Endothelial cell of umbilical vein (primary cell): ENCODE data around the gene SPRYD7. TPM values are rescaled to one million over a fixed set of nuclear protein-coding genes. Genes with fewer than 3 reads are reported as not detected.

Experiments used
- BruUV-seq: library from RNA; stranded (reverse); fragments of 400-500 nt; replicated peaks from 2 replicates; lab custom pipeline; 2021; lab: Mats Ljungman, UMichigan
- CTCF ChIA-PET: fragments of 300-600, 350-600 bp; sonication (Branson Sonifier 250); formaldehyde crosslinking; loops from one replicate; lab custom pipeline; 2021; ENCODE audit warnings: antibody characterized with exemption, inconsistent platforms; lab: Charles Lee
- POLR2A ChIA-PET: fragments of 300-600, 350-600 bp; sonication (Branson Sonifier 250); formaldehyde crosslinking; loops from one replicate; lab custom pipeline; 2021; ENCODE audit warnings: antibody characterized with exemption, inconsistent platforms; lab: Charles Lee
- DNase-seq: peaks from one replicate; pipeline ENCODE4 v3.0.0-alpha.2; 2011; ENCODE audit warnings: low read depth, low spot score
- FAIRE-seq: peaks from 2 replicates; lab custom pipeline; 2011; peaks lifted over from hg19 to GRCh38; lab: Jason Lieb, UNC
- H2AFZ ChIP-seq: 2 replicates; pipeline ENCODE4 v1.6.0; 2012; ENCODE audit warnings: low read depth, low read length, control low read depth, inconsistent platforms
- H3K27ac ChIP-seq: 2 replicates; pipeline ENCODE4 v1.5.1; 2011; ENCODE audit warnings: low read depth, mild to moderate bottlenecking, control low read depth, low read length, moderate library complexity; ENCODE audit not compliant: insufficient read depth
- H3K27me3 ChIP-seq, 2 experiments: 2 replicates each; pipeline versions ENCODE4 v1.6.0 to v1.6.1; 2011; ENCODE audit warnings: low read length in 2 of 2, mixed read lengths in 1 of 2; ENCODE audit not compliant: control insufficient read depth in 2 of 2, insufficient read depth in 2 of 2
- H3K36me3 ChIP-seq, 2 experiments: 2 replicates in 1 of 2; 3 replicates in 1 of 2; pipeline ENCODE4 v1.5.1; 2011; ENCODE audit warnings: low read length in 2 of 2, mild to moderate bottlenecking in 1 of 2, moderate library complexity in 1 of 2; ENCODE audit not compliant: control insufficient read depth in 2 of 2, insufficient read depth in 2 of 2; ENCODE audit errors: extremely low read depth in 1 of 2
- H3K4me1 ChIP-seq: 3 replicates; pipeline ENCODE4 v1.5.1; 2011; ENCODE audit warnings: mild to moderate bottlenecking, low read length; ENCODE audit not compliant: control insufficient read depth, insufficient read depth; ENCODE audit errors: extremely low read depth
- H3K4me2 ChIP-seq: 2 replicates; pipeline ENCODE4 v1.6.1; 2011; ENCODE audit warnings: low read length, control low read depth, mixed read lengths; ENCODE audit not compliant: insufficient read depth
- H3K4me3 ChIP-seq, 3 experiments: fragments of 200-600 bp in 1 of 3; sonication (generic), shearing (Covaris generic) in 1 of 3; replicated peaks in 1 of 3; 2 replicates each; pipeline ENCODE4 v1.5.1; 2011 to 2016; ENCODE audit warnings: control low read depth in 3 of 3, low read length in 3 of 3, mild to moderate bottlenecking in 2 of 3, inconsistent platforms in 1 of 3, low read depth in 1 of 3, moderate library complexity in 1 of 3; ENCODE audit not compliant: insufficient read depth in 1 of 3
- H3K79me2 ChIP-seq: 2 replicates; pipeline ENCODE4 v1.6.0; 2012; ENCODE audit warnings: low read length, inconsistent platforms; ENCODE audit not compliant: control insufficient read depth, insufficient read depth
- H3K9ac ChIP-seq: replicated peaks from 2 replicates; pipeline ENCODE3; 2011; ENCODE audit warnings: low read length, control low read depth; ENCODE audit not compliant: insufficient read depth; ENCODE audit errors: extremely low read depth
- H3K9me1 ChIP-seq: replicated peaks from 3 replicates; pipeline ENCODE4 v1.6.0; 2011; ENCODE audit warnings: mild to moderate bottlenecking, low read length; ENCODE audit not compliant: control insufficient read depth, insufficient read depth; ENCODE audit errors: extremely low read depth
- H3K9me3 ChIP-seq: replicated peaks from 2 replicates; pipeline ENCODE4 v1.5.1; 2012; ENCODE audit warnings: low read length, inconsistent platforms; ENCODE audit not compliant: control insufficient read depth, insufficient read depth
- H4K20me1 ChIP-seq: replicated peaks from 2 replicates; pipeline ENCODE3; 2011; ENCODE audit warnings: mild to moderate bottlenecking, low read length; ENCODE audit not compliant: control insufficient read depth, insufficient read depth; ENCODE audit errors: extremely low read depth
- CTCF ChIP-seq, 2 donors: IDR thresholded peaks; 1 replicate in 1 of 2; 2 replicates in 1 of 2; pipeline ENCODE4 v1.5.1; 2011; ENCODE audit warnings: low read length in 2 of 2, mild to moderate bottlenecking in 2 of 2, moderate library complexity in 2 of 2, control low read depth in 1 of 2, inconsistent platforms in 1 of 2, low read depth in 1 of 2; ENCODE audit not compliant: insufficient read depth in 1 of 2; ENCODE audit errors: extremely low read depth in 1 of 2
- EZH2 ChIP-seq: IDR thresholded peaks from 2 replicates; pipeline ENCODE4 v1.6.1; 2012; ENCODE audit warnings: borderline replicate concordance, low read depth, mild to moderate bottlenecking, moderate library complexity, low read length, inconsistent platforms; ENCODE audit not compliant: severe bottlenecking
- FOS ChIP-seq: IDR thresholded peaks from 2 replicates; pipeline ENCODE4 v1.6.1; 2011; ENCODE audit warnings: mild to moderate bottlenecking, low read length, moderate library complexity, borderline replicate concordance; ENCODE audit not compliant: insufficient read depth
- GATA2 ChIP-seq: IDR thresholded peaks from 2 replicates; pipeline ENCODE4 v1.7.0; 2011; ENCODE audit warnings: low read depth, mild to moderate bottlenecking, moderate library complexity, mixed read lengths, low read length; ENCODE audit not compliant: insufficient read length, insufficient read depth
- JUN ChIP-seq: IDR thresholded peaks from 2 replicates; pipeline ENCODE4 v1.6.1; 2011; ENCODE audit warnings: borderline replicate concordance, low read depth; ENCODE audit not compliant: insufficient read length, insufficient read depth
- MAX ChIP-seq: IDR thresholded peaks from 2 replicates; pipeline ENCODE4 v1.6.1; 2011; ENCODE audit not compliant: insufficient read depth, insufficient read length
- MYC ChIP-seq: IDR thresholded peaks from one replicate; pipeline ENCODE4 v1.6.1; 2011; ENCODE audit warnings: mild to moderate bottlenecking, low read depth, low read length
- POLR2A ChIP-seq: IDR thresholded peaks from 2 replicates; pipeline ENCODE4 v1.6.1; 2012; ENCODE audit warnings: low read depth, mild to moderate bottlenecking, control low read depth, low read length
- POLR2AphosphoS5 ChIP-seq: IDR thresholded peaks from 2 replicates; pipeline ENCODE4 v1.6.1; 2012; ENCODE audit warnings: low read depth, mild to moderate bottlenecking, control low read depth, low read length, moderate library complexity; ENCODE audit not compliant: insufficient read depth
- dilution Hi-C: fragments of 300-500 bp; cut with MboI; formaldehyde crosslinking; loops from one replicate; pipeline ENCODE4 v1.15.0; 2019; ENCODE audit warnings: low sequenced_read_pairs; ENCODE audit not compliant: extremely low pct_ligation_motif_present
- intact Hi-C: fragments of 100-400 bp; cut with micrococcal nuclease; formaldehyde crosslinking; loops from one replicate; pipeline ENCODE4 v1.10.0; 2022
- polyA plus RNA-seq, 4 experiments: library from polyadenylated mRNA; depleted of rRNA in 3 of 4; stranded (reverse) in 3 of 4; unstranded in 1 of 4; fragments of >200 nt; gene quantifications; 2 replicates each; pipeline versions ENCODE4 v1.2.1 to v1.2.3, GENCODE V29; 2011 to 2012; ENCODE audit warnings: missing spikeins in 1 of 4
- total RNA-seq: library from RNA; stranded (reverse); gene quantifications from 2 replicates; pipeline ENCODE4 v1.2.3, GENCODE V29; 2021

SPRYD7 gene
- total and polyA plus RNA-seq, 2 donors (not counting 3 experiments of a cell fraction or from before 2014, with no cell fraction given) = 2.9 to 7.5 TPM

- Histone ChIP-seq H4K20me1 (no peaks in the 10 kb centered on the region), H3K79me2 (no peaks in the 10 kb centered on the region), H2AFZ (no peak overlapping the region), H3K9me1 (no peaks in the 10 kb centered on the region), H3K9me3 (no peaks in the 10 kb centered on the region), H3K9ac (no peak overlapping the region), H3K4me2 (no peak overlapping the region), H3K4me3 (no peak overlapping the region), H3K4me1 (no peaks in the 10 kb centered on the region), H3K27me3 (no peaks in the 10 kb centered on the region), H3K36me3 (no peaks in the 10 kb centered on the region), H3K27ac (no peak overlapping the region)
- intact Hi-C loops = no loop called here
- dilution Hi-C loops = no loop called here
- CTCF ChIA-PET = interaction anchor here (0.7 to 5.5 kb wide), 5 partner anchors 17 to 933 kb away, joined by 3 to 96 read pairs (median 3); partner anchors contain the start of genes SPRYD7 and TRIM13
- FAIRE-seq (no peak), DNase-seq (no peak)
- no TSS peak for BruUV-seq
- POLR2A ChIA-PET = no interaction called here
- TF ChIP-seq JUN = no peak
- TF ChIP-seq POLR2AphosphoS5 = no peak
- no peak for TF ChIP-seq MYC
- TF ChIP-seq FOS = peak; percentile 13
- no peak for TF ChIP-seq EZH2
Measured at GRCh38 chr13:49980266-49980665, 44.1 kb upstream of the SPRYD7 start.

GRCh38 chr13:49977992-49978391, 41.9 kb upstream of the SPRYD7 start:
- H4K20me1 ChIP-seq = no peaks in the 10 kb centered on the region
- no peak for FAIRE-seq
- no peak overlapping the region for H3K4me3 ChIP-seq
- TF ChIP-seq FOS = no peak
- no peak for TF ChIP-seq MAX
- TF ChIP-seq POLR2A = no peak
- no peak for TF ChIP-seq JUN
- TF ChIP-seq MYC = no peak
- no peak for TF ChIP-seq POLR2AphosphoS5
- TF ChIP-seq GATA2 = no peak
- TF ChIP-seq CTCF (IDR thresholded peaks at IDR 0.05; ENCODE audit: extremely low read depth in 1 of 2, insufficient read depth in 1 of 2, low read depth in 1 of 2, low read length in 2 of 2) = no peak
- TF ChIP-seq EZH2 = no peak
- no peak overlapping the region for H3K27ac ChIP-seq
- H3K36me3 ChIP-seq = no peaks in the 10 kb centered on the region
- no TSS peak for BruUV-seq
- H3K4me1 ChIP-seq = no peaks in the 10 kb centered on the region
- intact Hi-C loops (loop anchor here (2.0 to 5.0 kb wide), 2 partner anchors 107 to 144 kb away; no protein-coding TSS in a partner anchor), dilution Hi-C loops (no loop called here)
- no peak overlapping the region for H3K4me2 ChIP-seq
- ChIA-PET POLR2A (no interaction called here), CTCF (interaction anchor here (0.8 to 5.5 kb wide), 7 partner anchors 19 to 1091 kb away, joined by 3 to 96 read pairs (median 4); partner anchors contain the start of genes KCNRG and TRIM13)
- DNase-seq = no peak
- H3K79me2 ChIP-seq = no peaks in the 10 kb centered on the region
- no peaks in the 10 kb centered on the region for H3K27me3 ChIP-seq
- no peaks in the 10 kb centered on the region for H3K9me3 ChIP-seq
- no peak overlapping the region for H3K9ac ChIP-seq
- H3K9me1 ChIP-seq = no peaks in the 10 kb centered on the region
- H2AFZ ChIP-seq = no peak overlapping the region
